Gastrocnemius medialis (tissue), 4 donors: Measurements from ENCODE around the gene KRTAP10-2.

Experiments
- POLR2A ChIP-seq, 2 donors: fragments of 450-650 bp; IDR thresholded peaks; one replicate each; pipeline ENCODE4 v1.6.1; 2017; ENCODE audit warnings: antibody characterized with exemption in 2 of 2, mild to moderate bottlenecking in 2 of 2, moderate library complexity in 2 of 2
- TF ChIP-seq, protein P1 (sequence below), 5 experiments: fragments of 450-650 bp in 3 of 5; fragments of 200-600 bp in 2 of 5; sonication (generic) in 2 of 5; IDR thresholded peaks in 4 of 5; conservative IDR thresholded peaks in 1 of 5; 1 replicate in 4 of 5; 2 replicates in 1 of 5; pipeline ENCODE4 v1.5.1; 2016 to 2019; ENCODE audit warnings: antibody characterized with exemption in 5 of 5, mild to moderate bottlenecking in 3 of 5, moderate library complexity in 3 of 5

DNA sequence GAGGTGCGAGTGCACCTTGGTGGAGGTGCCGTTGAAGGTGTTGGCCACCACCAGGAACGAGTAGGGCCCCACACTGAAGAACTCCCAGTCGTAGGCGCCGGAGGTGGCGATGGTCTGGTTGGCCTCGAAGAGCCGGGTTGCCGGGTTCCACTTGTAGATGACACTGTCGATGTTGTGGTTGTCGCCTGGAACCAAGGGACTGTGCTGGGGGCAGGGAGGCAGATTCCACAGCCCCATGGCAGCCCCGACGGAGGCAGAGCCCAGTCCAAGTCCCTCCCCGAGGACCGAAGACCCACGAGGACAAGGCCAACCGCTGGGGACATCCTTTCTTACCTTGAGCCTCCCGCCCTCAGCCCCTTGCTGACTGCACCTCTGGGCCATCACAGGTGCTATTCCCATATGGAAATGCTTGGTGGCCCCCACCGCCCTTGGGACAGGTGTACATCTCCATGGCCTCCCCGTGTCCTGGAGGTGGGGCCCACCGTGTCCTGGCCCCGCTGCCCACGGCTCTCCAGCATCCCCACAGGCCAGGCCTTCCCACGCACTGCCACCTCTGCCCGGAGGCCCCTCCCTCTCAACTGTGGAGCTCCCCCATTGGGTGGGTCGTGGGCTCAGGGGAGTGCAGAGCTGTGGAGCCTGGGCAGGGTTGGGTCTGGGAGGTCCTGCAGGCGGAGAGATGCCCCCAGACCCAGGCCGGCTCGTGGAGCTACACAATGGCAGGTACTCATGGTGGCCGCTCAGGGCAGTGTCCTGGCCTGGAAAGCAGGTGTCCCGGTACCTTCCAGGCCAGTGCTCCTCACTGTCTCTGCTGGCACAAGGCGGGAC, 29.2 kb downstream of the KRTAP10-2 start:
- TF ChIP-seq, protein P1, sequence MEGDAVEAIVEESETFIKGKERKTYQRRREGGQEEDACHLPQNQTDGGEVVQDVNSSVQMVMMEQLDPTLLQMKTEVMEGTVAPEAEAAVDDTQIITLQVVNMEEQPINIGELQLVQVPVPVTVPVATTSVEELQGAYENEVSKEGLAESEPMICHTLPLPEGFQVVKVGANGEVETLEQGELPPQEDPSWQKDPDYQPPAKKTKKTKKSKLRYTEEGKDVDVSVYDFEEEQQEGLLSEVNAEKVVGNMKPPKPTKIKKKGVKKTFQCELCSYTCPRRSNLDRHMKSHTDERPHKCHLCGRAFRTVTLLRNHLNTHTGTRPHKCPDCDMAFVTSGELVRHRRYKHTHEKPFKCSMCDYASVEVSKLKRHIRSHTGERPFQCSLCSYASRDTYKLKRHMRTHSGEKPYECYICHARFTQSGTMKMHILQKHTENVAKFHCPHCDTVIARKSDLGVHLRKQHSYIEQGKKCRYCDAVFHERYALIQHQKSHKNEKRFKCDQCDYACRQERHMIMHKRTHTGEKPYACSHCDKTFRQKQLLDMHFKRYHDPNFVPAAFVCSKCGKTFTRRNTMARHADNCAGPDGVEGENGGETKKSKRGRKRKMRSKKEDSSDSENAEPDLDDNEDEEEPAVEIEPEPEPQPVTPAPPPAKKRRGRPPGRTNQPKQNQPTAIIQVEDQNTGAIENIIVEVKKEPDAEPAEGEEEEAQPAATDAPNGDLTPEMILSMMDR (IDR thresholded peaks at IDR 0.05 in 4 of 5, conservative IDR thresholded peaks at IDR 0.05 in 1 of 5), result no peak
- TF ChIP-seq POLR2A (IDR thresholded peaks at IDR 0.05), result no peak
